HepG2 (cell line): ENCODE data around the gene DPP6. TPM values are rescaled to one million over a fixed set of nuclear protein-coding genes. Genes with fewer than 3 reads are reported as not detected.
A peak's percentile ranks its signal among the peaks of the same experiment; 100 is the strongest.

Source experiments
- HOXA7 ChIP-seq: sonication (generic); formaldehyde crosslinking; IDR thresholded peaks from 2 replicates; pipeline ENCODE4 v1.8.1; 2022; ENCODE audit warnings: mild to moderate bottlenecking, missing genetic modification reagents, moderate library complexity
- KDM1A ChIP-seq: IDR thresholded peaks from 2 replicates; pipeline ENCODE4 v1.6.1; 2016; ENCODE audit warnings: missing compliant biosample characterization
- RORA ChIP-seq: sonication (generic); formaldehyde crosslinking; IDR thresholded peaks from 2 replicates; pipeline ENCODE4 v1.5.0; 2020; ENCODE audit warnings: mild to moderate bottlenecking, missing genetic modification reagents, moderate library complexity
- ZNF10 ChIP-seq: sonication (generic); formaldehyde crosslinking; IDR thresholded peaks from 2 replicates; pipeline ENCODE4 v1.4.0; 2020; ENCODE audit warnings: mild to moderate bottlenecking, low read depth, missing genetic modification reagents, borderline replicate concordance
- ZNF629 ChIP-seq: sonication (generic); formaldehyde crosslinking; conservative IDR thresholded peaks from 2 replicates; pipeline ENCODE4 v1.5.0; 2020; ENCODE audit warnings: missing genetic modification reagents
- polyA plus RNA-seq, 8 experiments: library from polyadenylated mRNA; depleted of rRNA in 3 of 8; stranded (reverse) in 7 of 8; unstranded in 1 of 8; fragments of >200 nt; fragmentation: Illumina TruSeq in 4 of 8; extraction: Trizol in 4 of 8; gene quantifications; 2 replicates each; pipeline versions ENCODE4 v1.2.1 to v1.2.3, GENCODE V29; 2011 to 2016; ENCODE audit warnings: low read depth in 4 of 8, missing spikeins in 1 of 8, mixed read lengths in 1 of 8; ENCODE audit not compliant: insufficient read depth in 1 of 8
- total RNA-seq, 5 experiments: library from RNA; depleted of rRNA; stranded (reverse); fragments of >200 nt; fragmentation: Illumina TruSeq; extraction: Trizol; gene quantifications; 2 replicates each; pipeline ENCODE4 v1.2.3, GENCODE V29; 2016; ENCODE audit warnings: low read depth in 1 of 5
- TF ChIP-seq, protein P1 (sequence below): sonication (generic); formaldehyde crosslinking; IDR thresholded peaks from 2 replicates; pipeline ENCODE4 v1.5.0; 2020; ENCODE audit warnings: mild to moderate bottlenecking, missing genetic modification reagents
- TF ChIP-seq, protein P2 (sequence below): sonication (generic); formaldehyde crosslinking; IDR thresholded peaks from 2 replicates; pipeline ENCODE4 v1.4.0; 2020; ENCODE audit warnings: missing genetic modification reagents, borderline replicate concordance
- TF ChIP-seq, protein P3 (sequence below): sonication (generic); formaldehyde crosslinking; IDR thresholded peaks from 2 replicates; pipeline ENCODE4 v1.8.1; 2023; ENCODE audit warnings: mild to moderate bottlenecking, missing genetic modification reagents
- TF ChIP-seq, protein P4 (sequence below): IDR thresholded peaks from 2 replicates; pipeline ENCODE4 v1.4.0; 2020; ENCODE audit warnings: mild to moderate bottlenecking, missing genetic modification reagents
- TF ChIP-seq, protein P5 (sequence below), 2 experiments: sonication (generic) in 1 of 2; formaldehyde crosslinking in 1 of 2; IDR thresholded peaks; 2 replicates each; pipeline versions ENCODE4 v1.6.1 to v1.9.0; 2014 to 2022; ENCODE audit warnings: antibody characterized with exemption in 1 of 2, borderline replicate concordance in 1 of 2, inconsistent platforms in 1 of 2, low read depth in 1 of 2, missing genetic modification reagents in 1 of 2

DPP6 gene
- total and polyA plus RNA-seq, 2 of the 13 experiments (the other 11 are each of a cell fraction or from before 2014, with no cell fraction given): not detected

DNA sequence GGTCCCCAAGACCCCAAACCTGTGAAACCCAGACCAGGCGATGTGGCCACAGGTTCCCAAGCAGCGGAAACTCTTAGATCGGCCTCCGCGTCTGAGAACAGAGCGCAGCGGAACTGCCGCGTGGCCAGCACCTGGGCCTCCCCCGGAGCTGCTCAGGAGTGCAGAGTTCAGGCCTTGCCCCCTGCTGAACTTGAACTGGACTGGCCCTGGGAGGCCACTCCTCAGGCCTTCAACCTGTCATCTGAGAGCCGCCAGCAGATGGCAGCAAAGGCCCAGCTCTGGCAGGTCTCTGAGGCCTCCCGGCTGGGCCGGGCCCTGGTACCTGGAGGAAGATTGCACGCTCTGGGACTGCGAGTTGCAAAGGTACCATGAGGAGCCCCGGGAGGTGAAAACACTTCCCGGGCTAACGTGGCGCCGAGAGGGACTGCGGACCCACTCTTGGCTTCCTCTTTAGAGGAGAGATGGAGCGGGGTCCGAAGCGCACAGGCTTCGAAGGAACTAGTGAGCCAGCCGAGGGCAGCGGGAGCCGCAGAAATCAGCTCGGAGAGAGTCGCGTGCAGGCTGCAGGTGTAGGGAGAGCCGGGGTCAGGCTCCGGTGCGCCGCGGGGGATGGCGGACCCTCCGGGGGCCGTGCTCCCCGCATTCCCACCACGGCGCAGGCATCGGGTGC, 861.6 kb downstream of the DPP6 start (continued):
- TF ChIP-seq, protein P1, sequence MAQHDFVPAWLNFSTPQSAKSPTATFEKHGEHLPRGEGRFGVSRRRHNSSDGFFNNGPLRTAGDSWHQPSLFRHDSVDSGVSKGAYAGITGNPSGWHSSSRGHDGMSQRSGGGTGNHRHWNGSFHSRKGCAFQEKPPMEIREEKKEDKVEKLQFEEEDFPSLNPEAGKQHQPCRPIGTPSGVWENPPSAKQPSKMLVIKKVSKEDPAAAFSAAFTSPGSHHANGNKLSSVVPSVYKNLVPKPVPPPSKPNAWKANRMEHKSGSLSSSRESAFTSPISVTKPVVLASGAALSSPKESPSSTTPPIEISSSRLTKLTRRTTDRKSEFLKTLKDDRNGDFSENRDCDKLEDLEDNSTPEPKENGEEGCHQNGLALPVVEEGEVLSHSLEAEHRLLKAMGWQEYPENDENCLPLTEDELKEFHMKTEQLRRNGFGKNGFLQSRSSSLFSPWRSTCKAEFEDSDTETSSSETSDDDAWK (CRISPR knock-in tag): no peak
- TF ChIP-seq, protein P2, sequence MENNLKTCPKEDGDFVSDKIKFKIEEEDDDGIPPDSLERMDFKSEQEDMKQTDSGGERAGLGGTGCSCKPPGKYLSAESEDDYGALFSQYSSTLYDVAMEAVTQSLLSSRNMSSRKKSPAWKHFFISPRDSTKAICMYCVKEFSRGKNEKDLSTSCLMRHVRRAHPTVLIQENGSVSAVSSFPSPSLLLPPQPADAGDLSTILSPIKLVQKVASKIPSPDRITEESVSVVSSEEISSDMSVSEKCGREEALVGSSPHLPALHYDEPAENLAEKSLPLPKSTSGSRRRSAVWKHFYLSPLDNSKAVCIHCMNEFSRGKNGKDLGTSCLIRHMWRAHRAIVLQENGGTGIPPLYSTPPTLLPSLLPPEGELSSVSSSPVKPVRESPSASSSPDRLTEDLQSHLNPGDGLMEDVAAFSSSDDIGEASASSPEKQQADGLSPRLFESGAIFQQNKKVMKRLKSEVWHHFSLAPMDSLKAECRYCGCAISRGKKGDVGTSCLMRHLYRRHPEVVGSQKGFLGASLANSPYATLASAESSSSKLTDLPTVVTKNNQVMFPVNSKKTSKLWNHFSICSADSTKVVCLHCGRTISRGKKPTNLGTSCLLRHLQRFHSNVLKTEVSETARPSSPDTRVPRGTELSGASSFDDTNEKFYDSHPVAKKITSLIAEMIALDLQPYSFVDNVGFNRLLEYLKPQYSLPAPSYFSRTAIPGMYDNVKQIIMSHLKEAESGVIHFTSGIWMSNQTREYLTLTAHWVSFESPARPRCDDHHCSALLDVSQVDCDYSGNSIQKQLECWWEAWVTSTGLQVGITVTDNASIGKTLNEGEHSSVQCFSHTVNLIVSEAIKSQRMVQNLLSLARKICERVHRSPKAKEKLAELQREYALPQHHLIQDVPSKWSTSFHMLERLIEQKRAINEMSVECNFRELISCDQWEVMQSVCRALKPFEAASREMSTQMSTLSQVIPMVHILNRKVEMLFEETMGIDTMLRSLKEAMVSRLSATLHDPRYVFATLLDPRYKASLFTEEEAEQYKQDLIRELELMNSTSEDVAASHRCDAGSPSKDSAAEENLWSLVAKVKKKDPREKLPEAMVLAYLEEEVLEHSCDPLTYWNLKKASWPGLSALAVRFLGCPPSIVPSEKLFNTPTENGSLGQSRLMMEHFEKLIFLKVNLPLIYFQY (CRISPR knock-in tag): peak; percentile 87; the same call in 1 of the 2 replicates
- TF ChIP-seq ZNF10 (no peak), HOXA7 (CRISPR knock-in tag) (no peak), ZNF629 (CRISPR knock-in tag) (no peak), RORA (CRISPR knock-in tag) (no peak), KDM1A (CRISPR knock-in tag) (no peak)
- TF ChIP-seq, protein P3, sequence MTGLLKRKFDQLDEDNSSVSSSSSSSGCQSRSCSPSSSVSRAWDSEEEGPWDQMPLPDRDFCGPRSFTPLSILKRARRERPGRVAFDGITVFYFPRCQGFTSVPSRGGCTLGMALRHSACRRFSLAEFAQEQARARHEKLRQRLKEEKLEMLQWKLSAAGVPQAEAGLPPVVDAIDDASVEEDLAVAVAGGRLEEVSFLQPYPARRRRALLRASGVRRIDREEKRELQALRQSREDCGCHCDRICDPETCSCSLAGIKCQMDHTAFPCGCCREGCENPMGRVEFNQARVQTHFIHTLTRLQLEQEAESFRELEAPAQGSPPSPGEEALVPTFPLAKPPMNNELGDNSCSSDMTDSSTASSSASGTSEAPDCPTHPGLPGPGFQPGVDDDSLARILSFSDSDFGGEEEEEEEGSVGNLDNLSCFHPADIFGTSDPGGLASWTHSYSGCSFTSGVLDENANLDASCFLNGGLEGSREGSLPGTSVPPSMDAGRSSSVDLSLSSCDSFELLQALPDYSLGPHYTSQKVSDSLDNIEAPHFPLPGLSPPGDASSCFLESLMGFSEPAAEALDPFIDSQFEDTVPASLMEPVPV (CRISPR knock-in tag): 0 out of 2 replicates have a peak, but pooled peaks have one; percentile 31
- TF ChIP-seq, protein P4, sequence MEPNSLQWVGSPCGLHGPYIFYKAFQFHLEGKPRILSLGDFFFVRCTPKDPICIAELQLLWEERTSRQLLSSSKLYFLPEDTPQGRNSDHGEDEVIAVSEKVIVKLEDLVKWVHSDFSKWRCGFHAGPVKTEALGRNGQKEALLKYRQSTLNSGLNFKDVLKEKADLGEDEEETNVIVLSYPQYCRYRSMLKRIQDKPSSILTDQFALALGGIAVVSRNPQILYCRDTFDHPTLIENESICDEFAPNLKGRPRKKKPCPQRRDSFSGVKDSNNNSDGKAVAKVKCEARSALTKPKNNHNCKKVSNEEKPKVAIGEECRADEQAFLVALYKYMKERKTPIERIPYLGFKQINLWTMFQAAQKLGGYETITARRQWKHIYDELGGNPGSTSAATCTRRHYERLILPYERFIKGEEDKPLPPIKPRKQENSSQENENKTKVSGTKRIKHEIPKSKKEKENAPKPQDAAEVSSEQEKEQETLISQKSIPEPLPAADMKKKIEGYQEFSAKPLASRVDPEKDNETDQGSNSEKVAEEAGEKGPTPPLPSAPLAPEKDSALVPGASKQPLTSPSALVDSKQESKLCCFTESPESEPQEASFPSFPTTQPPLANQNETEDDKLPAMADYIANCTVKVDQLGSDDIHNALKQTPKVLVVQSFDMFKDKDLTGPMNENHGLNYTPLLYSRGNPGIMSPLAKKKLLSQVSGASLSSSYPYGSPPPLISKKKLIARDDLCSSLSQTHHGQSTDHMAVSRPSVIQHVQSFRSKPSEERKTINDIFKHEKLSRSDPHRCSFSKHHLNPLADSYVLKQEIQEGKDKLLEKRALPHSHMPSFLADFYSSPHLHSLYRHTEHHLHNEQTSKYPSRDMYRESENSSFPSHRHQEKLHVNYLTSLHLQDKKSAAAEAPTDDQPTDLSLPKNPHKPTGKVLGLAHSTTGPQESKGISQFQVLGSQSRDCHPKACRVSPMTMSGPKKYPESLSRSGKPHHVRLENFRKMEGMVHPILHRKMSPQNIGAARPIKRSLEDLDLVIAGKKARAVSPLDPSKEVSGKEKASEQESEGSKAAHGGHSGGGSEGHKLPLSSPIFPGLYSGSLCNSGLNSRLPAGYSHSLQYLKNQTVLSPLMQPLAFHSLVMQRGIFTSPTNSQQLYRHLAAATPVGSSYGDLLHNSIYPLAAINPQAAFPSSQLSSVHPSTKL (CRISPR knock-in tag): peak; percentile 84
- TF ChIP-seq, protein P5, sequence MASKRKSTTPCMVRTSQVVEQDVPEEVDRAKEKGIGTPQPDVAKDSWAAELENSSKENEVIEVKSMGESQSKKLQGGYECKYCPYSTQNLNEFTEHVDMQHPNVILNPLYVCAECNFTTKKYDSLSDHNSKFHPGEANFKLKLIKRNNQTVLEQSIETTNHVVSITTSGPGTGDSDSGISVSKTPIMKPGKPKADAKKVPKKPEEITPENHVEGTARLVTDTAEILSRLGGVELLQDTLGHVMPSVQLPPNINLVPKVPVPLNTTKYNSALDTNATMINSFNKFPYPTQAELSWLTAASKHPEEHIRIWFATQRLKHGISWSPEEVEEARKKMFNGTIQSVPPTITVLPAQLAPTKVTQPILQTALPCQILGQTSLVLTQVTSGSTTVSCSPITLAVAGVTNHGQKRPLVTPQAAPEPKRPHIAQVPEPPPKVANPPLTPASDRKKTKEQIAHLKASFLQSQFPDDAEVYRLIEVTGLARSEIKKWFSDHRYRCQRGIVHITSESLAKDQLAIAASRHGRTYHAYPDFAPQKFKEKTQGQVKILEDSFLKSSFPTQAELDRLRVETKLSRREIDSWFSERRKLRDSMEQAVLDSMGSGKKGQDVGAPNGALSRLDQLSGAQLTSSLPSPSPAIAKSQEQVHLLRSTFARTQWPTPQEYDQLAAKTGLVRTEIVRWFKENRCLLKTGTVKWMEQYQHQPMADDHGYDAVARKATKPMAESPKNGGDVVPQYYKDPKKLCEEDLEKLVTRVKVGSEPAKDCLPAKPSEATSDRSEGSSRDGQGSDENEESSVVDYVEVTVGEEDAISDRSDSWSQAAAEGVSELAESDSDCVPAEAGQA (IDR thresholded peaks at IDR 0.05; ENCODE audit: low read depth): no peak
- TF ChIP-seq, protein P5 (CRISPR knock-in tag; IDR thresholded peaks at IDR 0.05; ENCODE audit: borderline replicate concordance): no peak
